Measurements from ENCODE around the gene GOLGA8J.
"Not testable (repeated sequence)": the region's sequence is repeated elsewhere in the genome, so short reads cannot be mapped to it uniquely, and the experiment has no call there.

The GOLGA8J gene

GRCh38 chr15:30134751-30135150 lies 52.0 kb downstream of the GOLGA8J start, which contains the start of gene GOLGA8T:
TSS of gene GOLGA8T (plus strand) at chr15:30135051. CDS start at chr15:30135149, 98 bp downstream.
- not testable (repeated sequence) for H3K9me3 Mint-ChIP-seq; H3K36me3 Mint-ChIP-seq (ENCODE audit: low read depth); H3K4me3 Mint-ChIP-seq; DNase-seq (ENCODE audit: low spot score); H3K27ac Mint-ChIP-seq; H3K27me3 Mint-ChIP-seq (ENCODE audit: low read depth); H3K4me1 Mint-ChIP-seq (ENCODE audit: low read depth)
